ENCODE data around the gene PTH1R.
A peak's percentile ranks its signal among the peaks of the same experiment; 100 is the strongest.

Gene PTH1R

DNA sequence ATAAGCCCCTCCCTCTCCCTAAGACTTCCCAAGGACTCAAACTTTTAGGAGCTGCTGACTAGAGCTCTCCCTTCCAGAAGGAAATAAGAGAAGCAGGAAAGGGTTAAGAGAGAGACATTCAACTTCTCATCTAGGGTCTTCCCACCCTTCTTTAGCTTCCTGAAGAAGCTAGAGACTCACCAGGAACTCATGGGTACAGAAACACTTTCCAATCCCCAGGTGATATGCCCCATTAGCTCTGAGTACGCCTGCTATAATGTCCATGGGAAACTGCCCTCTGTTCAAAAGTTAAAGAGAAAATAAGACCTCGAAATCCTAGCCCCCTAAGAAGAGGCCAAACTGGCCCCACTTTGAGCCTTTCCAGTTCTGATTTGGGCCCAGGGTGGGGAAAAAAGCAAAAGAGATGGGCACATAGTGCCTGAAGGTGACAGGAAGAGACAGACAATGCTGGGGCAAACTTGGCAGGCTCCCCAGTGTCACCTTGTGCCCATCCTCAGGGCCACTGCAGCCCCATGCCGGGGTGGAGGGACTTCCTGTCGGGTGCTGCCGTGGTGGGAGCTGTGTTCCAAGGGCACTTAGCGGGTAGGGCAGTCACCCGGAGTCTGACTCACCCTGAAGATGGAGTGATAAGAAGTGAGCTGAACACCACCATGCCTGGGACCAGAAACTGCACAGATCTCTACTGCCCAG lies 69.5 kb downstream of the PTH1R start:
- Histone ChIP-seq H3K4me1 (ENCODE audit: insufficient read depth, low read length) (peaks cover 40% of the 10 kb centered on the region), H3K9ac (ENCODE audit: low read depth, low read length) (no peak overlapping the region), H3K4me3 (ENCODE audit: low read depth in 1 of 2, low read length in 2 of 2) (no peak overlapping the region), H2AFZ (ENCODE audit: low read depth, low read length) (no peak overlapping the region), H3K27me3 (ENCODE audit: insufficient read depth, low read length, poor library complexity) (no peaks in the 10 kb centered on the region), H3K9me3 (ENCODE audit: insufficient read depth, low read length, severe bottlenecking) (no peaks in the 10 kb centered on the region), H3K4me2 (ENCODE audit: insufficient read depth, low read length) (no peak overlapping the region), H4K20me1 (ENCODE audit: insufficient read depth, low read length) (peaks cover 90% of the 10 kb centered on the region), H3K27ac (ENCODE audit: low read length) (peak overlapping the region; percentile 69), H3K36me3 (ENCODE audit: insufficient read depth, low read length) (peaks cover 54% of the 10 kb centered on the region), H3K79me2 (ENCODE audit: insufficient read depth, low read length) (peaks cover 98% of the 10 kb centered on the region)
- no peak for TF ChIP-seq EZH2 (IDR thresholded peaks at IDR 0.05; ENCODE audit: borderline replicate concordance, low read depth, low read length, severe bottlenecking)
- TF ChIP-seq, protein P1, sequence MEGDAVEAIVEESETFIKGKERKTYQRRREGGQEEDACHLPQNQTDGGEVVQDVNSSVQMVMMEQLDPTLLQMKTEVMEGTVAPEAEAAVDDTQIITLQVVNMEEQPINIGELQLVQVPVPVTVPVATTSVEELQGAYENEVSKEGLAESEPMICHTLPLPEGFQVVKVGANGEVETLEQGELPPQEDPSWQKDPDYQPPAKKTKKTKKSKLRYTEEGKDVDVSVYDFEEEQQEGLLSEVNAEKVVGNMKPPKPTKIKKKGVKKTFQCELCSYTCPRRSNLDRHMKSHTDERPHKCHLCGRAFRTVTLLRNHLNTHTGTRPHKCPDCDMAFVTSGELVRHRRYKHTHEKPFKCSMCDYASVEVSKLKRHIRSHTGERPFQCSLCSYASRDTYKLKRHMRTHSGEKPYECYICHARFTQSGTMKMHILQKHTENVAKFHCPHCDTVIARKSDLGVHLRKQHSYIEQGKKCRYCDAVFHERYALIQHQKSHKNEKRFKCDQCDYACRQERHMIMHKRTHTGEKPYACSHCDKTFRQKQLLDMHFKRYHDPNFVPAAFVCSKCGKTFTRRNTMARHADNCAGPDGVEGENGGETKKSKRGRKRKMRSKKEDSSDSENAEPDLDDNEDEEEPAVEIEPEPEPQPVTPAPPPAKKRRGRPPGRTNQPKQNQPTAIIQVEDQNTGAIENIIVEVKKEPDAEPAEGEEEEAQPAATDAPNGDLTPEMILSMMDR (IDR thresholded peaks at IDR 0.05; ENCODE audit: borderline replicate concordance, extremely low read depth, low read length, poor library complexity, severe bottlenecking): no peak
- DNase-seq (peak; percentile 76), ATAC-seq (ENCODE audit: insufficient read depth, low read depth) (peak; percentile 74)

DNA sequence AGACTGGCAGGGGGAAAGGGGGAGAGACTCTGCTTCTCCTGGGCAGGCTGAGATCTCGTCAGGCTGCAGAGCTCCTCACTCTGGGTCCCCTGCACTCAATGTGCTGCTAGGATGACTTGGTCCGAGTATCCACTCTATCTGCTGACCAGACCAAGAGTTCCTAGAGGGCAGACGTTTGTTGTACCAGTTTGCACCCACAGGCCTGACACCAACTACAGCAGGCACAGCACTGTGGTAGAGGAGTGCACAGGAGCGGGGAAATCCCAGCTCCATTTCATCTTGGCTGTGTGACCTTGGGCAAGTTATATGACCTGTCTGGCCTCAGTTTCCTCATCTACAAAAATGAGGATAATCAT lies 70.0 kb downstream of the PTH1R start:
- peak overlapping the region; percentile 69 for H3K27ac ChIP-seq (ENCODE audit: low read length)
- H3K79me2 ChIP-seq (ENCODE audit: insufficient read depth, low read length): peaks cover 98% of the 10 kb centered on the region
- no peak overlapping the region for H3K4me3 ChIP-seq (ENCODE audit: low read depth in 1 of 2, low read length in 2 of 2)
- TF ChIP-seq, protein P1 (IDR thresholded peaks at IDR 0.05; ENCODE audit: borderline replicate concordance, extremely low read depth, low read length, poor library complexity, severe bottlenecking): no peak
- no peak for TF ChIP-seq EZH2 (IDR thresholded peaks at IDR 0.05; ENCODE audit: borderline replicate concordance, low read depth, low read length, severe bottlenecking)
- peaks cover 90% of the 10 kb centered on the region for H4K20me1 ChIP-seq (ENCODE audit: insufficient read depth, low read length)
- no peak overlapping the region for H2AFZ ChIP-seq (ENCODE audit: low read depth, low read length)
- ATAC-seq (ENCODE audit: insufficient read depth, low read depth): peak; percentile 4; the same call in 1 of the 3 replicates
- no peak overlapping the region; the same call in 1 of the 2 replicates for H3K9ac ChIP-seq (ENCODE audit: low read depth, low read length)
- DNase-seq: no peak
- H3K4me1 ChIP-seq (ENCODE audit: insufficient read depth, low read length): peaks cover 45% of the 10 kb centered on the region
- H3K4me2 ChIP-seq (ENCODE audit: insufficient read depth, low read length): no peak overlapping the region
- H3K27me3 ChIP-seq (ENCODE audit: insufficient read depth, low read length, poor library complexity): no peaks in the 10 kb centered on the region
- H3K36me3 ChIP-seq (ENCODE audit: insufficient read depth, low read length): peaks cover 50% of the 10 kb centered on the region
- no peaks in the 10 kb centered on the region for H3K9me3 ChIP-seq (ENCODE audit: insufficient read depth, low read length, severe bottlenecking)

DNA sequence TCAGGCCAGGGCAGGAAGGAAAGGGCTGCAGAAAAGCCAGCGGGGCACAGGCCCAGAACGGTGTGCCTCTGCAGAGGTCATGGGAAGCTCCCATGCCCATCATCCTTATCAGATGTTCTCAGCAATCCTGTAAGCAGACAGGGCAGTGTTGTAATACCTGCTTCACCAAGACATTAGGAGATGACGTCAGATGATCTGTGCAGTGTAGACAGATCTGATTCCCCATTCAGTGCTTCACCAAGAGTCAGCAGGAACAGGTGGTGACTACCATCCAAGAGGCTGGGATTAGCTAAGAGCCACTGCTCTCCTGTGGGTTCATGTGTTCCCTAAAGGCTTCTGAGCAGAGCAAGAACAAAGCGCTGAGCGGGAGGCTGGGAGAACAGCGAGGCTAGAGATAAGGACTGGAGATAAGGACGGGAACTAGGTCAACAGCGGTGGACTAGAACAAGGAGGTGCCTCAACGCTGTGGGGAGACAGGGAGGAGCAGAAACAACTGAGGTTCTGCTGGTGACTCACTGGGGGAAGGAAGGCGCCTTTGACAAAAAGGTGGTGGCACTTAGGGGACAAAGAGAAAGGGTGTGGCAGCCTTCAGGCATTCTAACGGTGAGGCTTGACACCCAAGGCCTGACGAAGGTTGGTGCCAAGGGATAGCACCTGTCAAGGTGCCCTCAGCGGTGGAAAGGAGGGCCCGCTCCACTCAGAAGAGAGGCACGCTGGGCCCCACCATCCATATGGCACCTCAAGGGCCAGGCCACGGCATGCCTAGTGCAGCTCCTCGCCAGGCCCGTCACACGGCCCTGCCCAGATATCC lies 70.7 kb downstream of the PTH1R start:
- H3K9ac ChIP-seq (ENCODE audit: low read depth, low read length): no peak overlapping the region; the same call in 1 of the 2 replicates
- no peaks in the 10 kb centered on the region for H3K9me3 ChIP-seq (ENCODE audit: insufficient read depth, low read length, severe bottlenecking)
- peaks cover 49% of the 10 kb centered on the region for H3K36me3 ChIP-seq (ENCODE audit: insufficient read depth, low read length)
- peak; percentile 68 for ATAC-seq (ENCODE audit: insufficient read depth, low read depth)
- H3K27ac ChIP-seq (ENCODE audit: low read length): peak overlapping the region; percentile 69
- no peak for TF ChIP-seq EZH2 (IDR thresholded peaks at IDR 0.05; ENCODE audit: borderline replicate concordance, low read depth, low read length, severe bottlenecking)
- TF ChIP-seq, protein P1 (IDR thresholded peaks at IDR 0.05; ENCODE audit: borderline replicate concordance, extremely low read depth, low read length, poor library complexity, severe bottlenecking): no peak
- no peak overlapping the region for H2AFZ ChIP-seq (ENCODE audit: low read depth, low read length)
- peak; percentile 70 for DNase-seq
- H4K20me1 ChIP-seq (ENCODE audit: insufficient read depth, low read length): peaks cover 89% of the 10 kb centered on the region
- peaks cover 98% of the 10 kb centered on the region for H3K79me2 ChIP-seq (ENCODE audit: insufficient read depth, low read length)
- H3K27me3 ChIP-seq (ENCODE audit: insufficient read depth, low read length, poor library complexity): no peaks in the 10 kb centered on the region
- H3K4me1 ChIP-seq (ENCODE audit: insufficient read depth, low read length): peaks cover 52% of the 10 kb centered on the region
- no peak overlapping the region for H3K4me2 ChIP-seq (ENCODE audit: insufficient read depth, low read length)
- no peak overlapping the region for H3K4me3 ChIP-seq (ENCODE audit: low read depth in 1 of 2, low read length in 2 of 2)
